HK-2 (cell line): ENCODE measurements around the gene WWOX.

Experiments
- DNase-seq: peaks from one replicate; pipeline ENCODE4 v3.0.0-alpha.2; 2018; ENCODE audit not compliant: unreplicated experiment

Gene WWOX

GRCh38 chr16:78903237-78903636 lies 803.8 kb downstream of the WWOX start:
- DNase-seq = no peak

DNA sequence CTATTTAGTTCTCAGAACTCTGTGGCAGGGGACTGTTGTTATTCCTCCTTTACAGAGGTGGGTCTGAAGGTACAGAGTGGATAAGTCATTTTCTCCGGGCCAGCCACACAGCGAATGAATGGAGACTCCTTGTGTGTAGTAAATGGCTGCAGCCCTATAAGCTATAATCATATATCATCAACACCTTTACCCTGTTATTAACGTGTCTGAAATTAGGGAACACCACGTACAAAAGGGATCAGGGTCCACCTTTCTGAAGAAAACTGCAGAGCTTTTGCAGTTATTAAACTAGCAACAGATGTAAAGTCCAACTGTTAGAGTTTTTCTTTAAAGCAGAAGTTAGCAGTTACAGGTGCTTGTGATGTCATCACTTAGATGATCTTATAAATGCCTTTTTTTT lies 804.4 kb downstream of the WWOX start:
- DNase-seq = no peak

DNA sequence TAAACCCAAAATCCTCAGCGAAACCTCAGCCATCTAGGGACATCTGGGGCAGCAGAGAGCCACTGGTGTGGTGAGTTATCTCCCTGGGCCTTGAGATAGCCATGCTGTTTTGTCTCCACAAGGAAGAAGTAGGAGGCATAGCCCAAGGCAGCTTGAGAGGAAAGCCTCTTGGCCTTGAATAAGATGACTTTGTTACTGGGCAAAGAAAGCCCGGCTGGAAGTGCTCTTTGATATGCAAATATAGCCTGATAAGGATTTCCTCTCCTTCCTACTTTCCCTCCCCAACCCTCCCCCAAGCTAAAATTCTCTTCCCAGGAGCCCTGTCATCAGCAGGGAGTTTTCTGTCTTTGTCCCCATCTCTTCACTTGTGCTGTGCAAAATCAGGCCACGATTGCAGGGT lies 806.7 kb downstream of the WWOX start:
- no peak for DNase-seq

DNA sequence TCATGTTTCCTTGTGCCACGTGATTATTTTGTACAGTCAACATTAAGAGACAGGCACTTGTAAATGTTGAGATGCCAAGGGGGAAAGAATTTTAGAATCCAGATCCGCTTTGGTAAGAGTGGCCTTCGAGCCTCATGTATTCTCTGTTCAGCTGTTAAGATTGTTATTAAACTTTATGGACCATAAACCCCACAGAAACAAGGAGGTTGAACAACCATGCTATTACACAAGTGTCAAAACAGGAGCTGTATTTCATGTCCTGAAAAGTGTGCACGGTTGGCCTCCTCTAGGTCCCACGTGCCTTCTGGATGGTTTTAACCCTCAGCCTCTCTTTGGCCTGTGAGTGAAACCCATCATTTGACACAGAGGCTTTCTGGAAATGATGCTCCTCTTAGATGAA lies 809.8 kb downstream of the WWOX start:
- DNase-seq = no peak

- DNase-seq = no peak
Measured at GRCh38 chr16:78915811-78916345, 816.4 kb downstream of the WWOX start.

DNA sequence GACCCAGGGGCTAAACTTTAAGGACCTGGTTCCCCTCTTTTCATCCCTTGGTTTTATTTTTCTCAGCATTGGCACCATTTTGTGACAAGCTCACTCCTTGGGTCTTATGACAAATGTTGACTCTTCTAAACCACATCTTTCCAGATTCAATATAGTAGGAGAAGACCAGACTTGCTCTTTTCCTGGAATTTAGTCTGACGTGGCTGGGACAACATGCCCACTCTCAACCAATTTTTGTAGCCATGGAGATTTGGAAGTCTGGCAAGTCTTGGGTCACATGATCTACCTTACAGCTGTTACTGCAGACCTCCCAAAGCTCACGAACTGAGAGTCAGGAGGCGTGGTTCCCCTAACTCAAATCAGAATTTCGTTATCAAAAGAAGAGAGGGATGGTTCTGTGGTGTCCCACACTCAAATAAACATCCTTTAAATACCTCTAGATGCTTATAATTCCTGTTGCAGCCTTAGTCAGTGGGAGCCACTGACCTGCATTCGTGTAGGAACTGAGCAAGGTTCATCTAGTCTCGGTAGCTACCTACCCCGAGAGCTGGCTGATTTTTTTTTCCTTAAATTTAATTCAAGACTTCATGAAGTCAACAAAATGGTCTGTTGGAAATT lies 817.6 kb downstream of the WWOX start:
- DNase-seq = no peak

GRCh38 chr16:78918805-78919305 lies 819.4 kb downstream of the WWOX start:
- DNase-seq = no peak

- DNase-seq = no peak
Measured at GRCh38 chr16:78919852-78920251, 820.4 kb downstream of the WWOX start.

DNA sequence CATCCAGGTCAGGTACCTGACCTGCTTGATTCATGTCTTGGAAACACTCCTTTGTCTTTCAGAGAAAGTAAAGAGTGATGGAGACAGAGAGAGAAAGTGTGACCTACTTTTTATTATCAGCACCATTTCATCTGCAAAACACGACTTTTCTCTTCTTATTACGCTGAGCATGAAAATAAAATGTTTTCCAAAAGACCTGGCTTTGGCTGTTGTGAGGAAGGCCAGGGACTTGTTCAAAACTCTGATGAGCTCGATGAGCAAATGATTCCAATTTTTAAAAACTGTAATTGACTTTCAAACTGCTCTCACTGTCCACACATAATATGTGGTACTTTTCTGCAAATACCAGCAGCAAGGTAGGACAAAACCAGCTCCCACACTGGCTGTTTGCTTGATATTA lies 821.2 kb downstream of the WWOX start:
- no peak for DNase-seq

DNA sequence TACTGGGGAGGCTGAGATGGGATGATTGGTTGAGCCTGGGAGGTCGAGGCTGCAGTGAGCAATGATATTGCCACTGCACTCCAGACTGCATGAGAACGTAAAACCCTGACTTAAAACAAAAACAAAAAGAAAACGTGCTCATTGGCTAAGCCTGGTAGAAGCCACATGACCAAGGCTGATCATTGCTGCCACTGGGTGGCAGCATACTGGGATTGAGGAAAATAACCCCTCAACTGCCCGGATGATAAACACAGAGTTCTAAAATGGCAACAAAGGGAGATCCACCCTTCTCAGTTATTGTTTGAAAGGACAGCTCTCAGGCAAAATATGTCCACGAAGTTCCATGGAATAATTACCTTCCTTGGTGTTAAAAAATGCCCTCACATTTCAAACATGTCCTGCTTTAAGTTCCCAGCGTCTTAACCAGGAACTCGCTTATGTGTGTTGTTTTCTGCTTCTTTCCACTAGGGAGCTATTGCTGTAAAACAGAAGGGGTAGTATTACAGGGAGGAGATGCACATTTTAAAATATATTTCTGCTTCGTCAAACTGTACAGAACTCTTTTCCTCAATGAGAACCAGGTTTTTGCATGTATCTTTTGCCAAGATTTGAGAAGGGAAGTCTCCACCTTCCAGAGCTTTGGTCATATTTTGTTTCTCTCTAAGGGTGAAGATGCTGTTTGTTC lies 825.8 kb downstream of the WWOX start:
- peak; percentile 11 for DNase-seq

- DNase-seq = no peak
Measured at GRCh38 chr16:78926723-78927210, 827.3 kb downstream of the WWOX start.

- no peak for DNase-seq
Measured at GRCh38 chr16:78927766-78928165, 828.3 kb downstream of the WWOX start.

GRCh38 chr16:78929841-78930240 lies 830.4 kb downstream of the WWOX start:
- DNase-seq = no peak

DNA sequence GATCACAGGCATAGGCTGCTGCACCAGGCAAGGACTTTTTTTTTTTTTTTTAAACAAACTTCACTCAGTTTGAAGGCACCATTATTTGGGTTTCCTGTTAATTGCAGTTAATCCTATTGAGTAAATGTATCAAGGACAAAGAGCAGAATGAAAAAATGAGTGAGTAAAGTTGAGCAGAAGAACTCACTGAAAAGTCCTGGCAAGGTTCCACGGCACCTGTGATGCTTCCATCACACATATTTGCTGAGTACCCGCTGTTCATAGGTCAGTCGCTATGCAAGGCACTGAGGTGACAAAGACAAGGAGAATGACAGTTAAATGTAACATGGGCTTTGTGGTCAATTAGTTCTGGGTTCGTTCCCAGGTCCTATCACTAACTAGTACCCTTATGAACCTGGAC lies 831.1 kb downstream of the WWOX start:
- no peak for DNase-seq

DNA sequence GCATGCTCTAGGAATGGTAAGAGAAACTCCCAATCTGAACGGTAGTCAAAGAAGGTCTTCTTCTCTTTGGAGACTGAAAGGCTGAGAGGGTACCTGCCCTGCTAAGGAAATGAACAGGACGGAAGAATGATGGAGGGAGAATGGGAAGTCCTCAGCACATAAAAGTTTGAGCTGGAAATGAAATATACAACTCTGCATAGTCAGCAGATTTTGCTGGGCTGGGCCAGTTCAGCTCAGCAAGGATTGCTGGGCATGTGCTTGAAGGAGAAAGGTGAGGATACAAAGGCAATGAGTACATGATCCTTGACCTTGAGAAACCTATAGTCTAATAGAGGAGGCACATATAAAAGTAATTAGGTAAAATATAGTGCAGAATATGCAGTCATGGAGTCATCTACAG lies 831.8 kb downstream of the WWOX start:
- DNase-seq = no peak

DNA sequence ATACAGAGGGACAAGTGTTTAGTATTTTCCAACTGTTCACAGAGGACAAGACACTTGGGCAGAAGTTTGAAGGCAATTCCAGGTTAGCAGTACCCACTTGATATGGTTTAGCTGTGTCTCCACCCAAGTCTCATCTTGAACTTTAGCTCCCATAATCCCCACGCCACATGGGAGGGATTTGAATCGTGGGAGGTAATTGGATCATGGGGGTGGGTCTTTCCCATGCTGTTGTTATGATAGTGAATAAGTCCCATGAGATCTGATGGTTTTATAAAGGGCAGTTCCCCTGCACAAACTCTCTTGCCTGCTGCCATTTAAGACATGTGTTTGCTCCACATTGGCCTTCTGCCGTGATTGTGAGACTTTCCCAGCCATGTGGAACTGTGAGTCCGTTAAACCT lies 832.2 kb downstream of the WWOX start:
- no peak for DNase-seq

GRCh38 chr16:78932355-78932943 lies 833.0 kb downstream of the WWOX start:
- DNase-seq = no peak

GRCh38 chr16:78936060-78936459 lies 836.6 kb downstream of the WWOX start:
- DNase-seq = no peak

- DNase-seq = no peak
Measured at GRCh38 chr16:78939597-78939996, 840.1 kb downstream of the WWOX start.

- DNase-seq = no peak
Measured at GRCh38 chr16:78942625-78943245, 843.3 kb downstream of the WWOX start.

GRCh38 chr16:78945336-78945735 lies 845.9 kb downstream of the WWOX start:
- no peak for DNase-seq

- DNase-seq = no peak
Measured at GRCh38 chr16:78946556-78946955, 847.1 kb downstream of the WWOX start.
